Hepatocyte (in vitro differentiated cells): Measurements from ENCODE around the gene PARVG.

Source experiments
- CTCF ChIP-seq: fragments of 200-600 bp; sonication (generic); IDR thresholded peaks from 2 replicates; pipeline ENCODE4 v1.5.1; 2016; ENCODE audit warnings: antibody characterized with exemption, mild to moderate bottlenecking; ENCODE audit not compliant: poor library complexity
- EZH2 ChIP-seq: fragments of 200-600 bp; sonication (generic); IDR thresholded peaks from 2 replicates; pipeline ENCODE4 v1.6.1; 2016; ENCODE audit warnings: antibody characterized with exemption, mild to moderate bottlenecking, borderline replicate concordance
- EZH2phosphoT487 ChIP-seq: fragments of 200-600 bp; sonication (generic); IDR thresholded peaks from one replicate; pipeline ENCODE4 v1.6.1; 2018; ENCODE audit warnings: antibody characterized with exemption, mild to moderate bottlenecking, low read depth, moderate library complexity; ENCODE audit not compliant: unreplicated experiment, severe bottlenecking

GRCh38 chr22:44143105-44143474 is 37.6 kb upstream of the PARVG start:
- no peak for TF ChIP-seq EZH2phosphoT487
- TF ChIP-seq CTCF: no peak
- no peak for TF ChIP-seq EZH2
